Measurements from ENCODE around the gene EXOC1.

Gene EXOC1

GRCh38 chr4:55926610-55927009 lies 73.2 kb downstream of the EXOC1 start:
- TF ChIP-seq CTCF (IDR thresholded peaks at IDR 0.05; ENCODE audit: extremely low read depth, insufficient read depth, missing control alignments), result no peak
- in situ Hi-C loops (cut with MboI; ENCODE audit: low pct_unique_long_range_greater_than_20kb, low sequenced_read_pairs, unreplicated experiment), result no loop called here
- no peak for DNase-seq (ENCODE audit: low spot score)

- TF ChIP-seq CTCF (IDR thresholded peaks at IDR 0.05; ENCODE audit: extremely low read depth, insufficient read depth, missing control alignments), result no peak
- in situ Hi-C loops (cut with MboI; ENCODE audit: low pct_unique_long_range_greater_than_20kb, low sequenced_read_pairs, unreplicated experiment), result no loop called here
- no peak for DNase-seq (ENCODE audit: low spot score)
Observed at GRCh38 chr4:55927803-55928437, 74.5 kb downstream of the EXOC1 start.

GRCh38 chr4:55928846-55929245 lies 75.4 kb downstream of the EXOC1 start:
- in situ Hi-C loops (cut with MboI; ENCODE audit: low pct_unique_long_range_greater_than_20kb, low sequenced_read_pairs, unreplicated experiment), result no loop called here
- DNase-seq (ENCODE audit: low spot score), result no peak
- TF ChIP-seq CTCF (IDR thresholded peaks at IDR 0.05; ENCODE audit: extremely low read depth, insufficient read depth, missing control alignments), result no peak

- TF ChIP-seq CTCF (IDR thresholded peaks at IDR 0.05; ENCODE audit: extremely low read depth, insufficient read depth, missing control alignments), result no peak
- in situ Hi-C loops (cut with MboI; ENCODE audit: low pct_unique_long_range_greater_than_20kb, low sequenced_read_pairs, unreplicated experiment), result no loop called here
- no peak for DNase-seq (ENCODE audit: low spot score)
Observed at GRCh38 chr4:55931043-55931442, 77.6 kb downstream of the EXOC1 start.

GRCh38 chr4:55931833-55932232 lies 78.4 kb downstream of the EXOC1 start:
- no peak for TF ChIP-seq CTCF (IDR thresholded peaks at IDR 0.05; ENCODE audit: extremely low read depth, insufficient read depth, missing control alignments)
- in situ Hi-C loops (cut with MboI; ENCODE audit: low pct_unique_long_range_greater_than_20kb, low sequenced_read_pairs, unreplicated experiment), result no loop called here
- DNase-seq (ENCODE audit: low spot score), result no peak

- no peak for DNase-seq (ENCODE audit: low spot score)
- no peak for TF ChIP-seq CTCF (IDR thresholded peaks at IDR 0.05; ENCODE audit: extremely low read depth, insufficient read depth, missing control alignments)
- in situ Hi-C loops (cut with MboI; ENCODE audit: low pct_unique_long_range_greater_than_20kb, low sequenced_read_pairs, unreplicated experiment), result no loop called here
Observed at GRCh38 chr4:55932511-55932910, 79.1 kb downstream of the EXOC1 start.

Measured in GM13977 (cell line).